K562 (cell line): ENCODE data around the gene ACADVL. TPM values are rescaled to one million over a fixed set of nuclear protein-coding genes. Genes with fewer than 3 reads are reported as not detected.

Source experiments
- ATAC-seq: fragments of 200-7000 bp; cut with Tn5 transposase; 3 replicates; pipeline ENCODE4 v1.9.1; 2020; ENCODE audit warnings: moderate library complexity
- BruUV-seq: library from RNA; stranded (reverse); fragments of 400-500 nt; replicated peaks from 2 replicates; lab custom pipeline; 2021; lab: Mats Ljungman, UMichigan
- CTCF ChIA-PET: fragments of 300-600 bp; formaldehyde crosslinking; extraction: SDS; loops from one replicate; lab custom pipeline; 2021; ENCODE audit warnings: low intra/inter-chr PET ratio; lab: Yijun Ruan, JAX
- POLR2A ChIA-PET: fragments of 300-600, 350-650 bp; sonication (Branson Sonifier 250); formaldehyde crosslinking; extraction: SDS; loops from one replicate; lab custom pipeline; 2021; ENCODE audit warnings: antibody characterized with exemption, inconsistent platforms; lab: Yijun Ruan, JAX
- DNase-seq, 4 experiments: peaks; one replicate each; pipeline versions ENCODE4 v3.0.0 to v3.0.0-alpha.2; 2011 to 2018; ENCODE audit warnings: low spot score in 3 of 4, mixed read lengths in 3 of 4; ENCODE audit errors: extremely low read depth in 1 of 4
- FAIRE-seq: peaks from 2 replicates; lab custom pipeline; 2011; peaks lifted over from hg19 to GRCh38; lab: Jason Lieb, UNC
- H2AFZ ChIP-seq: 2 replicates; pipeline ENCODE4 v1.6.0; 2011; ENCODE audit warnings: low read depth, low read length, control low read depth, inconsistent platforms
- H3K27ac ChIP-seq: fragments of 200-600 bp; 3 replicates; pipeline ENCODE4 v1.8.0; 2011; ENCODE audit warnings: low read depth, mild to moderate bottlenecking, control low read depth, inconsistent platforms, low read length, moderate library complexity, mixed read lengths; ENCODE audit errors: extremely low read depth
- H3K27me3 ChIP-seq, 2 experiments: fragments of 300-600 bp in 1 of 2; 2 replicates in 1 of 2; 3 replicates in 1 of 2; pipeline versions ENCODE4 v1.6.0 to v1.8.0; 2011; ENCODE audit warnings: inconsistent platforms in 2 of 2, low read length in 2 of 2, mild to moderate bottlenecking in 1 of 2, mixed read lengths in 1 of 2, moderate library complexity in 1 of 2; ENCODE audit not compliant: control insufficient read depth in 2 of 2, insufficient read depth in 2 of 2
- H3K36me3 ChIP-seq: fragments of 300-600 bp; 3 replicates; pipeline ENCODE4 v1.8.0; 2011; ENCODE audit warnings: mild to moderate bottlenecking, low read length, inconsistent platforms; ENCODE audit not compliant: control insufficient read depth, insufficient read depth
- H3K4me1 ChIP-seq, 2 experiments: fragments of 200-600 bp in 1 of 2; replicated peaks in 1 of 2; 2 replicates in 1 of 2; 3 replicates in 1 of 2; pipeline versions ENCODE4 v1.5.1 to v1.8.0; 2011; ENCODE audit warnings: inconsistent platforms in 2 of 2, low read length in 2 of 2, mild to moderate bottlenecking in 1 of 2, mixed read lengths in 1 of 2, moderate library complexity in 1 of 2; ENCODE audit not compliant: control insufficient read depth in 2 of 2, insufficient read depth in 2 of 2
- H3K4me2 ChIP-seq: 2 replicates; pipeline ENCODE4 v1.6.1; 2011; ENCODE audit warnings: low read length, control low read depth, inconsistent platforms, mixed read lengths; ENCODE audit not compliant: insufficient read depth
- H3K4me3 ChIP-seq: fragments of 200-600 bp; sonication (generic), shearing (Covaris generic); 2 replicates; pipeline ENCODE4 v1.5.1; 2016; ENCODE audit warnings: control low read depth, inconsistent platforms
- H3K79me2 ChIP-seq: fragments of 200-600 bp; 3 replicates; pipeline ENCODE4 v1.8.0; 2011; ENCODE audit warnings: low read length, inconsistent platforms; ENCODE audit not compliant: control insufficient read depth, insufficient read depth
- H3K9ac ChIP-seq, 2 experiments: 2 replicates each; pipeline versions ENCODE4 v1.6.0 to v1.6.1; 2011; ENCODE audit warnings: low read depth in 2 of 2, low read length in 2 of 2, control low read depth in 1 of 2, inconsistent platforms in 1 of 2, mild to moderate bottlenecking in 1 of 2, mixed read lengths in 1 of 2; ENCODE audit not compliant: insufficient read depth in 1 of 2
- H3K9me1 ChIP-seq: one replicate; pipeline ENCODE4 v1.6.0; 2011; ENCODE audit warnings: inconsistent platforms, mild to moderate bottlenecking, low read length, moderate library complexity; ENCODE audit not compliant: control insufficient read depth, insufficient read depth
- H3K9me3 ChIP-seq: replicated peaks from 2 replicates; pipeline ENCODE4 v1.5.1; 2011; ENCODE audit warnings: low read depth, low read length, inconsistent platforms; ENCODE audit not compliant: control insufficient read depth, insufficient read depth
- H4K20me1 ChIP-seq: replicated peaks from 2 replicates; pipeline ENCODE4 v1.6.1; 2011; ENCODE audit warnings: low read length, inconsistent platforms, mixed read lengths; ENCODE audit not compliant: control insufficient read depth, insufficient read depth
- CREM ChIP-seq: IDR thresholded peaks from 2 replicates; pipeline ENCODE4 v1.6.1; 2014; ENCODE audit warnings: antibody characterized with exemption, low read depth
- DPF2 ChIP-seq: fragments of 450-650 bp; IDR thresholded peaks from 2 replicates; pipeline ENCODE4 v1.6.1; 2016
- GATAD2B ChIP-seq: fragments of 450-650 bp; IDR thresholded peaks from 2 replicates; pipeline ENCODE4 v1.6.1; 2017; ENCODE audit warnings: mild to moderate bottlenecking, borderline replicate concordance
- MYBL2 ChIP-seq, 2 experiments: fragments of 450-650 bp in 1 of 2; sonication (generic) in 1 of 2; formaldehyde crosslinking in 1 of 2; IDR thresholded peaks; 2 replicates each; pipeline versions ENCODE4 v1.6.1 to v1.8.1; 2017 to 2022; ENCODE audit warnings: borderline replicate concordance in 1 of 2, inconsistent platforms in 1 of 2, low read depth in 1 of 2, mild to moderate bottlenecking in 1 of 2, missing genetic modification reagents in 1 of 2, moderate library complexity in 1 of 2
- NFIC ChIP-seq: fragments of 450-650 bp; IDR thresholded peaks from 2 replicates; pipeline ENCODE4 v1.6.1; 2017; ENCODE audit warnings: mild to moderate bottlenecking, inconsistent platforms
- NONO ChIP-seq, 2 experiments: fragments of 200-400 bp in 1 of 2; fragments of 450-650 bp in 1 of 2; formaldehyde crosslinking in 1 of 2; IDR thresholded peaks; 2 replicates each; pipeline ENCODE4 v1.6.1; 2017; ENCODE audit warnings: low read depth in 2 of 2, mild to moderate bottlenecking in 2 of 2, moderate library complexity in 2 of 2, low read length in 1 of 2
- POLR2G ChIP-seq: fragments of 200-400 bp; formaldehyde crosslinking; IDR thresholded peaks from 2 replicates; pipeline ENCODE4 v1.6.1; 2017; ENCODE audit warnings: low read depth, mild to moderate bottlenecking, antibody characterized with exemption, low read length, moderate library complexity
- RB1 ChIP-seq: fragments of 450-650 bp; IDR thresholded peaks from 2 replicates; pipeline ENCODE4 v1.6.1; 2017; ENCODE audit warnings: low read depth, mild to moderate bottlenecking
- SMARCB1 ChIP-seq: IDR thresholded peaks from 2 replicates; pipeline ENCODE4 v1.6.1; 2011; ENCODE audit warnings: improper control_type of control experiment, low read depth; ENCODE audit not compliant: insufficient read length
- TAF15 ChIP-seq: fragments of 200-400 bp; formaldehyde crosslinking; IDR thresholded peaks from 2 replicates; pipeline ENCODE4 v1.6.1; 2017; ENCODE audit warnings: mild to moderate bottlenecking, low read depth, low read length, moderate library complexity
- TBL1XR1 ChIP-seq, 2 experiments: IDR thresholded peaks; 2 replicates each; pipeline ENCODE4 v1.6.1; 2012; ENCODE audit warnings: improper control_type of control experiment in 2 of 2, low read length in 2 of 2, mild to moderate bottlenecking in 1 of 2
- ZNF311 ChIP-seq: fragments of 250-450 bp; sonication (Bioruptor Pico); IDR thresholded peaks from 2 replicates; pipeline ENCODE4 v1.4.0; 2020; ENCODE audit warnings: mild to moderate bottlenecking, moderate library complexity
- WGBS: fragments of 100-300 bp; shearing (Covaris generic); methylation state at CpG from one replicate; pipeline ENCODE4 v1.1.6; 2016; ENCODE audit warnings: low coverage, mixed read lengths; ENCODE audit not compliant: insufficient coverage; ENCODE audit errors: missing lambda C conversion rate; 5-methylcytosine and 5-hydroxymethylcytosine counted together
- in situ Hi-C: fragments of 300-500 bp; cut with MboI; formaldehyde crosslinking; loops from 4 replicates; pipeline ENCODE4 v1.15.0; 2018; ENCODE audit warnings: inconsistent platforms, mixed read lengths
- intact Hi-C: fragments of 100-400 bp; cut with micrococcal nuclease; formaldehyde crosslinking; loops from 2 replicates; pipeline ENCODE4 v1.14.2; 2022
- polyA plus RNA-seq, 8 experiments: library from polyadenylated mRNA; depleted of rRNA in 4 of 8; stranded (reverse) in 5 of 8; unstranded in 3 of 8; fragments of >200 nt; fragmentation: Nextera tagmentation in 2 of 8; fragmentation: Illumina TruSeq in 1 of 8; extraction: Ambion mirVana in 2 of 8; extraction: Trizol in 1 of 8; gene quantifications; 2 replicates each; pipeline versions ENCODE4 v1.2.1 to v1.2.3, GENCODE V29; 2011 to 2014; ENCODE audit warnings: inconsistent platforms in 1 of 8, missing spikeins in 1 of 8
- total RNA-seq, 7 experiments: library from RNA; depleted of rRNA in 6 of 7; stranded (reverse); fragments of >200 nt in 6 of 7; fragmentation: Illumina TruSeq in 2 of 7; extraction: Trizol in 2 of 7; gene quantifications; 2 replicates each; pipeline versions ENCODE4 v1.2.1 to v1.2.3, GENCODE V29; 2011 to 2021; ENCODE audit warnings: low replicate concordance in 1 of 7
- TF ChIP-seq, protein P1 (sequence below): fragments of 250-450 bp; sonication (Bioruptor Pico); IDR thresholded peaks from 2 replicates; pipeline ENCODE4 v1.5.0; 2021; ENCODE audit warnings: mild to moderate bottlenecking, moderate library complexity
- TF ChIP-seq, protein P2 (sequence below): fragments of 250-450 bp; sonication (Bioruptor Pico); IDR thresholded peaks from 2 replicates; pipeline ENCODE4 v1.8.0; 2021; ENCODE audit warnings: moderate library complexity, mild to moderate bottlenecking, inconsistent platforms

The ACADVL gene
- total and polyA plus RNA-seq, 9 of the 15 experiments (the other 6 are each of a cell fraction or from before 2014, with no cell fraction given): 25.5 to 449 (median 214) TPM

GRCh38 chr17:7241783-7242716, 22.3 kb downstream of the ACADVL start, which contains the start of gene GABARAP:
TSS of gene GABARAP (minus strand) at chr17:7242449. CDS start at chr17:7242330, 119 bp downstream.
- Histone ChIP-seq H3K9me3 (no peaks in the 10 kb centered on the region), H3K27ac (peak within 1 kb of the TSS; percentile 98), H3K27me3 (no peaks in the 10 kb centered on the region), H3K4me3 (peak within 1 kb of the TSS; percentile 68), H3K4me1 (peaks cover 21 to 27% of the 10 kb centered on the region in 2 experiments; a peak in 4 of 5 replicates), H3K79me2 (peaks cover 49% of the 10 kb centered on the region), H3K4me2 (peak within 1 kb of the TSS; percentile 90), H2AFZ (peak within 1 kb of the TSS; percentile 91), H3K36me3 (peaks cover 52% of the 10 kb centered on the region), H3K9ac (peak within 1 kb of the TSS; percentile 80 to 97), H4K20me1 (0 out of 2 replicates have a peak, but pooled peaks cover 5% of the 10 kb centered on the region), H3K9me1 (no peaks in the 10 kb centered on the region)
- CTCF ChIA-PET: no interaction called here
- intact Hi-C loops (no loop called here), in situ Hi-C loops (no loop called here)
- peak; percentile 66 to 92 (median 76) for DNase-seq
- ATAC-seq: peak; percentile 17
- WGBS: 0% methylated on average over 36 of the region's 62 CpGs
- BruUV-seq: no TSS peak
- POLR2A ChIA-PET: interaction anchor here (0.6 to 3.6 kb wide), 12 partner anchors 8 to 444 kb away, joined by 3 to 16 read pairs (median 4); partner anchors contain the start of genes ACADVL, CTDNEP1, DLG4 and DVL2
- FAIRE-seq: peak; percentile 86
- TF ChIP-seq NFIC: peak; percentile 78
- TF ChIP-seq MYBL2 (IDR thresholded peaks at IDR 0.05; ENCODE audit: low read depth): no peak
- no peak for TF ChIP-seq MYBL2 (CRISPR knock-in tag; IDR thresholded peaks at IDR 0.05; ENCODE audit: borderline replicate concordance)
- TF ChIP-seq ZNF311: no peak
- TF ChIP-seq DPF2: no peak
- TF ChIP-seq SMARCB1: no peak
- TF ChIP-seq GATAD2B: no peak
- TF ChIP-seq NONO (IDR thresholded peaks at IDR 0.05; ENCODE audit: low read depth in 2 of 2, low read length in 1 of 2): no peak
- peak; percentile 83 for TF ChIP-seq POLR2G
- peak; percentile 98; the same call in 1 of the 2 replicates for TF ChIP-seq TAF15
- TF ChIP-seq TBL1XR1 (IDR thresholded peaks at IDR 0.05; ENCODE audit: low read length in 2 of 2): 0 out of 4 replicates have a peak, but pooled peaks of 1 of the 2 experiments have one; percentile 31
- TF ChIP-seq CREM: peak; percentile 69
- TF ChIP-seq, protein P1, sequence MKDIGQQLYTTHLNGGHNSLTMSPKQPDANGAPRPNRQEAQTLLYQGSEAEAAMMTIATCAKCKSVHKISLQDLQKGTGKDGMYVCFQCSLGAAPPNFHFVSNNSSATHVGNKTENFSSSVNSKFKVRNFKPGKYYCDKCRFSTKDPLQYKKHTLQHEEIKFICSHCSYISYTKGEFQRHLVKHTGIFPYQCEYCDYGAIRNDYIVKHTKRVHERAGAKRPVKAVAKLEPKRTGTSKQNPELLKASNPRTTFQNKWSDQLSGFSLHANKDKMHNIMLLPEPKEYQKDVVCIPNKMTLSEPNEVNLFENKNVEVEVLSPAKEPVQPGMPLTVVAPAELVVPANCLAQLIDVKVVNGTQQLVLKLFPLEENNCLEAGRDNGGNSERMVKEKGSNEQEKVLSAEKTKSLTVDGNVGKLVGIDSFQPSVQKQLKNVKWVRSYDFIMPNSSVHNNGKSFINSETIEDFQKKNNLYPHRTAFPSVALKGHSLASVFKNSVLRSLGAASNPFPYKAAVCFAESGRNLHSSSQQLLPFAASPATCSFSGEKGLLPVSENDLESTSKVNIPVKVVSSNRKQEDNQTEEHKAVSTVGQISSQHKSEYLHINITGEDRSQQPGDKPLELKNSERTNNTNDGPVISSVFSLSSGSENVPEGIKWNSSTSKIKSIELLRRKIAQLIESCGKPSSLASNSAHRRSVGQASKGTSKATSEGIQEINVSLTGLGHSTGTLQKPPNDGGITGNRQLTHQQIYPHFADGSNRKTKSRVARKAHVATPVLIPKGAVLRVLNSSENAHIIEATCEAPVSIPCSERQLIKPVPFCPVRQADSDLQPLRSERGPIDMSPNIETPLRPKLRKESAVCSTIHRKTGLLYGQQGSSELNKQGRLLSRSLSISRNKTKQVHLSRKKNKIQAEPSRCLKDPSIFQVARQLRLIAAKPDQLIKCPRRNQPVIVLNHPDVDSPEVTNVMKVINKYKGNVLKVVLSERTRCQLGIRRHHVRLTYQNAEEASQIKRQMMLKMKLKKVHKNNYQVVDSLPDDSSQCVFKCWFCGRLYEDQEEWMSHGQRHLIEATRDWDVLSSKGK (CRISPR knock-in tag): no peak
- 0 out of 2 replicates have a peak, but pooled peaks have one; percentile 22 for TF ChIP-seq RB1
- TF ChIP-seq, protein P2, sequence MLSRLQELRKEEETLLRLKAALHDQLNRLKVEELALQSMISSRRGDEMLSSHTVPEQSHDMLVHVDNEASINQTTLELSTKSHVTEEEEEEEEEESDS (CRISPR knock-in tag): no peak
